ENCODE data around the gene NETO2.

DNA sequence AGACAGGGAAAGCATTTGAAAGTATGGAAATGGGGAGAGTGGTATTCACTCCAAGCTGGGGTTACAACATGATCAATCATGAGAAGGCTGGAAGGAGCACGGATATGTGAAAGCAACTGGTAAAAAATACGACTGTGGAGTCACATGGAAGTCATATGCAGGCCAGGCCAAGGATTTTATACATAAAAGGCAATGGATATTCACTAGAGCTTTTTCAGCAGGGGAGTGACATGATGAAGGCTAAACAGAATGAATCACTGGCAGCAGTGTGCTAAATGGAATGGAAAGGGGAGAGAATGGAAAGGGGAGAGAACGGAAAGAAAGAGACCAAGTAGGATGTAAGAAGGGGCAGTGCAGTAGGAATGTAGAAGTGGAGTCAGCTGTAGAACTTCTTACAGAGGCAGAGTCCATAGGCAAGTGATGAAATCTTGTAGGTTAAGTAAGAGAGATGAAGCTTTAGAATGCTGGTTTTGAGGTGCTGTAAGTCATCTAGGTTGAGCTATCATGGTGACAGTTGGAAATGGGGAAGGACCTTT lies 13.0 kb upstream of the NETO2 start:
- no peak for TF ChIP-seq CTCF (conservative IDR thresholded peaks at IDR 0.05)
- TF ChIP-seq EZH2 (IDR thresholded peaks at IDR 0.05; ENCODE audit: low read depth): no peak

All from PC-9 (cell line).